ENCODE measurements around the gene PCAT6.

DNA sequence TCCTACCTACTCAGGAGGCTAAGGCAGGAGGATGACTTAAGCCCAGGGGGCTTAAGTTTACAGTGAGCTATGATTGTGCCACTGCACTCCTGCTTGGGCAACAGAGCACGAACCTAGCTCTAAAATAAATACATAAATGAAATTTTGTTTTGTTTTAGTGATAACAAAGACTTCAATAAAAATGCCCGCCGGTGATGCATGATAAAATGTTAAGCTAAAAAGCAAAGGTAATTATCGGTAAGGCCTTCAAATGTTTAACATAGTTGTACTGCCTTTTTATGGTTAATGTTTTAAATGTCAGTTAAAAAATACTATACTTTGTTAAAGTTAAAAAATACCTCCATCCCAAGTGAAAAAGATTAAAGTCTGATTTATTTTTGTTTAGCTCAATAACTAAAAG, 29.6 kb upstream of the PCAT6 start:
- no peak for TF ChIP-seq CTCF (IDR thresholded peaks at IDR 0.05)
- no peak for TF ChIP-seq EZH2 (IDR thresholded peaks at IDR 0.05; ENCODE audit: borderline replicate concordance, insufficient read depth, low read depth, low read length, poor library complexity, severe bottlenecking)
